ENCODE measurements around the gene CTNNBIP1.

The CTNNBIP1 gene

DNA sequence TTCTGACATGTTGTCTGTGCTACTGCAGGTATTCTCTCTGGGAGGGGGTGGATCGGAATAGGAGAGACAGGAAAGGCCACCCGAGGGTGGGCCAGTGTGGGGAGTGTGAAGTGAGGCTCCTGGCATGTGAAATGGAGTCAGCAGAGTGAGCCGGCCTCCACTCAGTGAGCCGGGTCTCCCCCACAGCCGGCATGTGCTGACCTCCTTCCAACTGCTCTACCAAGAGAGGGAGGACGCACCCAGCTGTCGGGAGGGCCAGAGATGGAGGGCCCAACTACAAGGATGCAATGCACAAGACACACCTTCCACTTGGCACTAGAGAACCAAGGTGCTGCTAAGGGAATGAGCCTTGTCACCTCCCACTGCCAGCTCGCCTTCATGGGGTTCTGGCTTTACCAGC lies 58.1 kb downstream of the CTNNBIP1 start:
- DNase-seq = peak; percentile 55

DNA sequence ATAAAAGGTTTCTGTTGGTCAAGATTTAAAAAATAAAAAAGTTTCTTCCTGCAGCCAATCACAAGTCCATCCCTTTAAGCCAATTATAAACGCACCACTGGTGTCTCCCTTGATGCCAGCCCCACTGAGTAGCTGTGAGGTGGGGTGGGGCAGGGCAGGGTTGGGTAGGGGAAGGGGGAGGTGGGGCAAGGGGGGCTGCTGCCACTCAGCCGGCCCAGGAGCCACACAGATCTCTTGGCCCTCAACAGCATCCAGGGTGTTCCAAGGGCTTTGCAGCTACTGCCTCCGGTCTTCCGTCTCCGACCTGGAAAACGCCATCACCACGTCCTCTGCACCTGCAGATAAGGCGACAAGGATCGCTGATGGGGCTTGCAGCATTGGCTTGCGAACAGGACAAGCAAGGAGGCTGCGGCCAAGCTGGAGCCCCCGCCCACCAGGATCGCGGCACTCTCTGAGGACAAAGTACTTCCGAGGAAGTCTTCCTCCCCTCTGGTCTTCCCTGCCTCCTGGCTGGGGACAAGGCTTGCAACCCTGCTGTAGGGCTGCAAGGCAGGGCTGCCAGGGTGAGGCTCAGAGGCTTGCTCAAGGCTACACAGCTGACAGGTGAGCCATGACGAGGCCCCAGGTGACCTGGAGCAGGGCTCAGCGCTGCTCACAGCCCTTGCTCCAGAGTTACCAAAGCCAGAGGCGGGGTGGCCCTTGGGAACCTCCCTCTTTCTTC lies 59.5 kb downstream of the CTNNBIP1 start:
- DNase-seq = no peak

DNA sequence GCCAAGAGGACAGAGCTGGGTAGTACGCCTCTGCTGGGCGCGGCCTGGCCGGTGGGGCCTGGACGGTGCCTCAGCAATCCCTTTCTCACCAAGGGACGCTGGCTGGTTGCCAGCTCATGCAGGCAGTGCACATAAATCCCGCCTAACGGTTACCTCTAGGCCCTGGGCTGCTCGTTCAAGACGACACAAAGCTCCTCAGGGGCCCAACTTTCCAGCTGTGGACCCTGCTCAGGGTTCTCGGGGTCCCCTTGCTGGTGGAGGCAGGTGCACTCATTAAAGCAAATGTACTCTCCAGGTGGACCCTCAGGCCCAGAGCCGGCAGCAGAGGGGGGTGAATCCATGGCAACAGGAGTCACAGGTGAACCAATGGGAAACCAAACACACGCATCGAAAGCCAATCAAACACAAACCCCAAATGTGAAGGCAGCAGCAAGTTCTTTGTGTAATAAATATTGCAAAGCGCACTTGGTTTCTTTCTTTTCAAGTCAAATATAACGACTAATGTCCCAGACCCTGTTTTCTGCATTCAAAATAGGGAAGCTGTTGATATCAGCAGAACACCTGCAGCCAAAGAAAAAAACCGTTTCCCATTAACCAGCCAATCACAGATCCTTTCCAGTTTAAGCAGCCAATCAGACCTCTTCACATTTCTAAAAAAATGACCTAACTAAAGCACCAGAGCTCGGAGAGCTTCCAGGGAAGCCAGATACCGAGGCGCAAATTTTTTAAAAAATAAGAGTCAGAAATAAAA lies 60.2 kb downstream of the CTNNBIP1 start:
- peak; percentile 94 for DNase-seq

DNA sequence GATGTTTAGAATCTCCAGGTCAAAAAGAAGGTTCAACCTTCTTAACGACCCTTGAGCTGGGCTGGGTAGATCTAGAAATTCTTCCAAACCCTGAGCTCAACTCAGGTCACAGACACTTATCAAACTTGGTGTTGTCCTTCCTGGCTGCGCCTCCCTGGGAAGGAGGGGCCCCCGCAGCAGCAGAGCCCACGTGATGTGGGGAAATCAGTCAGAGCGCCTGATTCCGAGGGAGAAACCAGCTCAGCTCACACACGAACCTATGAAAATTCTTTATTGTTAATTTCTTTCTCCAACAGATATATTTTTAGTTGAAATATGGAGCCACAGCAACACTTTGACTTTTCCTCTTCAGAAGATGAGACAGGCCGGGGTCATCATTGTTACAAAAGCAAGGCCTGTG lies 62.0 kb downstream of the CTNNBIP1 start:
- no peak for DNase-seq

DNA sequence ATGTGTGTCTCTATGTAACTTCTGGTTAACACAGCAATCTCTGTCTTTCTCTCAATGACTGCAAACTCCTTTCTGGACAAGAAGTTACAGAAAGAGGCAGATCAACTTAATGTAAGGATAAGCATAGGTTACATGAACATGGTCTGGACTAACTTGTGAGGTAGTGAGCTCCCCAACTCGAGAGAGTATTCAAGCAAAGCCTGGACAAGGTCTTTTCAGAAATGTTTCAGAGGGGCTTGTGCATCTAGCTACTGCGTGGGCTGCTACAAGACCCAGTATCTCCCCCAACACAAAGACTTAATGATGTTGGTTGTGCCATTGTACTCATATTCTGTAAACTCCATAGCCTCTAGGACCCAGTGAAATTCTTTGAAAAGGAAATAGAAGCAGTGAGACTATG lies 62.8 kb downstream of the CTNNBIP1 start:
- no peak for DNase-seq

DNA sequence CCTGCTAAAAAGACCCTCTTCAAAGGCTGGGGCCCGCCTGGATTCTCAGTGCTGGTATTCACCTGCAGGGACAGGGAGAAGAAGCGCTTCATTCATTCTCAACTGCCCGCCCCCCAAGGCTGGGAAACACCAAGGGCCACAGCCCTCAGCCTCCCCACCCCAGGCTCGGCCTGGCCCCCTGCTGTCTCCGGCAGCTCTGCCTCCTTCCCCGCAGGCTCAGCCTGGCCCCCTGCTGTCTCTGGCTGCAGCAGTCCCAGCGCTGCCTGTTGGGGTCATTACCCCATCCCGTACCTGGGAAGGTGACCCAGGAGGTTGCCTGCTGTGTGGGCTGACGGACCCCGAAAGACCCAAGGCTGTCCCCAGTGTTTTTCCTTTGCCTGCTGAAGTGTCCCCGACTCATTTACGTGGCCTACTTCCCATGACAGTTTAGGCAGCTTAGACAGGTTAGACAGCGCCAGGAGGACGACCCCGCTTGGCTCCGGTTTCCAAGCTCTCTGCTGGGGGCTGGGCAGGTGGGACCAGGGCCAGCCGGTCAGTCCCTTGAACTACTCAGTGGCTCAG lies 63.4 kb downstream of the CTNNBIP1 start:
- no peak for DNase-seq

DNA sequence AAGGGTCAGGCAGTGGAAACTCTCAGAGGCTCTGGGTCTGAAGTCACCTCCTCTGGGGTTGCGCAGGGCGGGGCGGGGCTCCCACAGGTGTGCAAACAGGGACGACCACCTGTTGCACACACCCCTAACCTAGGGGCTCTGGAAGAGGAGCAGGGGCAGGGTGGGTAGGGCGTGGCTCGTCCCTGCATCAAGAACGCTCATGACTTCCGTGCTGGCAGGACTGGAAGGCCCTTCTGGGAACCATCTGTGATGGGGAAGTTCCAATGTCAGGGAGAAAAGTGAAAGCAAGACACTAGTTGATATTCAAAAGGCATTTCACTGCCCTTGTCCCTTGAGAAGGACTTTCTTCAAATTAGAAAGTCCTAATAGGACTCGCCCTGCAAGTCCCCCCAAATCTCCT lies 64.2 kb downstream of the CTNNBIP1 start:
- DNase-seq = no peak

DNA sequence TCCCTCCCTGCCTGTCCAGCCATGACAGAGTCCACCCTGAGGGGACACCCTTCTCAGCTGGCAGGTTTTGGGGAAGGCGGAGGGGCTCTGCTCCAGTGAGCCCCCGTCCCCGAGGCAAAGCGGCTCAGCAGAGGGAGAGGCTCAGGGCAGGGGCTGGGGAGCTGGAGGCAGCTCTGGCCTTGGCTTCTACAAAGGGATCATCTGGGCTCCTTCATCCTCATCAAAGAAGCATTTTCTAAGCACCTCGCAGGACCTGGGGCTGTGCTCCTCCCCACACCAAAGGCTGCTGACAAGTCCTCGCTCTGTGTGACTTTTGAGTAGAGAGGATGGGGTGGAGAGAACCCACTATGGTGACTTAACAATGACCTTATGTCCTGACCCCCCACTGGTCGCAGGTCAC lies 65.3 kb downstream of the CTNNBIP1 start:
- no peak for DNase-seq

DNA sequence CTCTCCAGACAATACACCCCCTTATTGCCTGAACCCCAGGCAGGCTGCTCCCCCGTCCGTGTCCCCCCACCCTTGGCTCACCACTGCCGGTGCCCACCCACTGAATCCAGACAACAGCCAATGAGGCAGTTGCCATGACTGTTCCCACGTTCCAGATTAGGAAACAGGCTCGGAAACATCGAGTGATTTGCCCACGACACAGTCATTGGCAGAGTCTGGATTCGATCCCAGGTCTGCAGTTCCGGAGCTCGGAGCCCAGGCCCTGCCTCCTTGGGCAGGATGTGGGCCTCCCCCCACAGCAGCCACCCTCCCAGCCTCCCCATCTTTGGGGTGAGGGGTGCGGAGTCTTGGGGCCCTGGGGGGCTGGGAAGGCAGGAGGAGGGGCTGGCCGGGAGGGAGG lies 66.0 kb downstream of the CTNNBIP1 start:
- no peak for DNase-seq

DNA sequence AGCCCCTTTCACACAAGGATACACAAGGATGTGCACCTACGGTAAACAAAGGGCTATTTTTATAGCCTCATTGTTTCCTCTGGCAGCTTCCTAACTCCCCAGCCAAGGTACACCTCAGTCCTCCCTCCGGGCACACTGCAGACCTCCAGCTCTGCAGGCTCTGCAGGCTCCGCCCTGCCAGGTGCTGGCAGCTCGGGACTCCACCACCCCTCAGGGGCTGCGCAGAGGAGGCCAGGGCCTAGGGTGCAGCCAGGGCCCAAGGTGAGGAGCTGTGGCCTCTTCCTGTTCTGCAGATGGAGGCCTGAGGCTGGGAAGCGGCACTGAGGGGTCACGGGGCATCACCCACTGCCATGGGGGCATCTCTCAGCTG lies 66.5 kb downstream of the CTNNBIP1 start:
- DNase-seq = peak; percentile 63

DNA sequence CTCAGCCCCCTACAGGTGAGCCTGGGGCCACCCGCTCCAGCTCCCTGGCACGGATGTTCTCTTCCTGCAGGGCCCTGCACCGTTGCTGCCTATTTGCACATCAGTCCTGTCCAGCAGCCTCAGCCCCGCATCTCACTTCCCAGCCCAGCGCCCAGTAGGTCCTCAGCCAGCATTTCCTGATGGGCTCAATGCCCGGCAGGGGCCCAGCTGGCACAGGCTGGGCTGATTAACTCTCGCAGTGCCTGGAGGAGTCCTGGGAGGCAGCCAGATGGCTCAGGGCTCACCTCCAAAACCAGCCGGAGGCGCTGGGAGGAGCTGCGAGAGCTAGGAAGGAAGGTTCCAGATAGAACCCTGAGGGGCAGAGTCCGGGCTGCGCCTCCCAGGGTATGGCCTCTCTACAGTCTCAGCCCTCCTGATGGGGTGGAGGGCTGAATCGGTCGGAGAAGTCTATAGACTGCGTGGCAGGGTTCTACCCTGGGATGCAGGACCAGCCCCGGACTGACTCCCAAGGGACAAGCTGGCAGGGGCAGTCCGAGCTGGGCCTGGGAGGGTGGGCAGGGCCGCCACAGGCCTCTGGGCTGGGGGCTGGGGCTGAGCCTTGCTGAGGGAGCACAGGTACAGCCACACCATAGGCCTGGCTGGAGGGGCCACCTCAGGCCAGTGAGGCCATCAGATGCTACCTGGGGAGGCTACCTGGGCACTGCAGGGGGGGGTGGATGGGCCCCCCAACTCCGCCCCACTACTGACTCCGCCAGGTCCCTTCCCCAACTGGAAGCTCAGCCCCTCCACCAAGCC lies 67.1 kb downstream of the CTNNBIP1 start:
- DNase-seq = peak; percentile 68

DNA sequence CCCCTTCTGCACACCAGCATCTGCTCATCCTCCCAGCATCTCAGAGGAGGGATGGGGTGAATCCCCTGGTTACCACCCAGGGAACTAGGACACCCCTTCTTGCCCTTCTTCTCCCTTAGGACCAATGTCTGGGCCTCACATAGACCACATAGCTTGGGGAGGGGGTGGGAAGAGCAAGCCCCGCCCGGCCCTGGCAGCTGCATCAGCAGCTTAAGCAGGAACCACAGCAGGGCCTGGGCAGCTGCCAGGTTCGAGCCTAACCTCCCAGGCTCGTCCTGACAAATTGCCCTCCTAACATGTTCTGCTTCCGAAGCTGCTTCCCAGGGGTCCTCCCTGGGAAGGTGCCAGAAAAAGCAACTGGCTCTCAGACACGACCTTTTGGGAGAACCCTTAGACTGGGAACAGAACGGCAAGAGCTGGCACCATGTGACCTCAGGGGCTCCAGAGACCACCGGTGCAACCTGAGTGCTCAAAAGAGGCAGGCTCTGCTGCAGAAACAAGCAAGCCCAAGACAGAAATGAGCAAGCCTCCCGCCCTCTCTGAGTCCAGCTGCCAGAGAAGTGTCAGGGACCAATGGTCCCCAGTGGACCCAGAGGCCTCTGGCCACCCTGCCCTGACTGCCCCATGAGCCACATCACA lies 67.9 kb downstream of the CTNNBIP1 start:
- peak; percentile 93 for DNase-seq

DNA sequence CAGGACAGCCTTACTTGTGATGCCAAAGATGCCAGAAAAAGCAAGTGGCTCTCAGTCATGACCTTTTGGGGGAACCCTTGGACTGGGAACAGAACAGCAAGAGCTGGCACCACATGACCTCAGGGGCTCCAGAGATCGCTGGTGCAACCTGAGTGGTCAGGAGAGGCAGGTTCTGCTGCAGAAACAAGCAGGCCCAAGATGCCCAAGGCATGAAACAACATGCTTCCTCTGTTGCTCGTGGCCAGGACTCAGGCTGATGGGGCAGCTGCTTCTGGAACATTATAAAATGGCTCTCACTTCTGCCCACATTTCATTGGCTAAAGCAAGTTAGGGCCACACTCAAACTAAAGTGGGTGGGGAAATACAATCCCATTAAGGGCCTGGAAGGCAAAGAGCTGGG lies 68.6 kb downstream of the CTNNBIP1 start:
- no peak for DNase-seq

DNA sequence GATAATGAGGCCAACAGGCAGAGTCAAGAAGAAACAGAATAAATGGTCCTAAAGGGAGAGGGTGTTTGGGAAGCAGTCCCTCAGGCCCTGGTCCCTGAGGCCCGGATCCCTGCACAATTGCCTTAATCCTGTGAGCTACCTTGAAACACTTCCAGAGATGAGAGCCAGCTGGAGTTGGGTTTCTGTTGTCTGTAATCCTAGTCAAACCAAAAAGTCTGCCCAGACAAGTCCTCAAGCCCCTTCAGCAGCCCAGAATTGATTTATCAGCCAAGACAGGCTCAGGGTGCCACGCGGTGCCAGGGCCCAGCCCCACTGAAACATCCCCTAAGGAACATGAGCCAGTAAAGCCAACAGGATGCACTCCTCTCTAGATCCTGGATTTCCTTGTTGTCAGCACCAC lies 69.9 kb downstream of the CTNNBIP1 start:
- DNase-seq = peak; percentile 98

DNA sequence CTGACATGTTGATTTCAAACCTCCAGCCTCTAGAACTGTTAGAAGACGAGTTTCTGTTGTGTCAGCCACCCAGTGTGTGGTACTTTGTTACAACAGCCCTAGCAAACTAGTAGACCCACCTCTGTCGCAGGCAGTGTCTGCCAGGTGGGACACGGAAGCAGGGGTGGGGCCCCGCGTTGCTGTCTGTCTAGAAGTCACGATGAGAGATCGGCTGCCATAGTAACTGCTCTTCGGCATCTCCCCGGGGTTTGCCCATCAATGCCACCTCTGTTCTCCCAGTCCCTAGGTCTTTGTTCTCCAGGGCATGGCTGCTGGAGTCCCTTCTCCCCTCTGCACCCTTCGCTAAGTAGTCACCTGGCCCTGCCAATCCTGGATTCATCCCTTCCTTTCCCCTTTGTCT lies 71.1 kb downstream of the CTNNBIP1 start:
- no peak for DNase-seq

DNA sequence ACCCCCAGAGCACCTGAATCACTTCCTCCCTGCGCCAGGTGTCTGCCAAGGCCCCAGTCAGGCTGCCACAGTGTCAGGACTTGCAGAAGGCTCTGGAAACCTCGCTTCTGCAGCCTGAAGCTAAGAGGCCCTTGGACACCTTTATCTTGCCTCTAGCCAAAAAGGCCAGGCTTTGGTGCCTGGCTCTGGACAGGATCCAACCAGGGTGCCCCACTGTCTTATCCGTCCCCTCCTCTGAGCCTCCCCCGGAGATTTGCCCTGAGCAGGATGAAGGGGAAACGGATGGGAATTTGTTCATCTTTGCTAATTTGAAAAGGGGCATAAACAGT lies 73.5 kb downstream of the CTNNBIP1 start:
- no peak for DNase-seq

DNA sequence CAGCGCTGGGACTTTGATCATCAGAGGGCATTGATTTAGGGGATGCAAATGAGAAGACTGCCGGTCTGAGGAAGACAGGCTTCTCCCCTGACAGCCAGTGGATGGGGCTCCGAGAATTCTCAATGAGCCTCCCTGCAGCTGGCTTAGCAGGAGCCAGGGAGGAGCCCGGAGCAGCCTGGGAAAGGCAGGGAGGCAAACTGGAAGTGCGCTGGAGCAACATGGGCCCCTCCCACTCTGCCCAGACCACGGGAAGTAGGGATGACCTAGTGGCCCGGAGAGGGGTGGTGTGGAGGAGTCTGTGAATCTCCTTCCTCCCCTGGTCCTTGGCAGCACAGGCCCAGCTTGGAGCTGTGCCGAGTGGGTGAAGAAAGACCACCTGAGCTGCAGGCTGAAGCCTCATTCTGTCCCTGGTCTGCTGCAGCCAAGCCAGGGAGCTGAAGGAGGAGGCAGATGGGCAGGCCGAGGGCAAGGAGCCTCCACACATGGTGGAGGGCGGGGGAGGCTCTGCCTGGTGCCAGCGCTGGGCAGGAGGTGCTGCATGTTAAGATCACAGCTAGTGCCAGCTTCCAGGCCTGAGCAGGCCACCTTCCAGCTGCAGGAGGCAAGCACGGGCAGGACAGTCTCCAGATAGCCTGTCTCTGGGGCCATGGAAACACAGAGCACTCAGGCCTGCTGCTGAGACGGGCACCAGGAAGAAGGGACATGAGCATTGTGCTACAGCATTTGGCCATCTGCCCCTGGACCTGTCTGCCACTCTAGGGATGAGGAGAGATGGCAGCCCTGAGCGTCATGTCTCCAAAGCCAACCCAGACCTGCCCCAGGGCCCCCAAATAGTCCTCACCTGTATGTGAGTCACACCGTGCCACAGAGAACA lies 74.1 kb downstream of the CTNNBIP1 start:
- peak; percentile 65 for DNase-seq

DNA sequence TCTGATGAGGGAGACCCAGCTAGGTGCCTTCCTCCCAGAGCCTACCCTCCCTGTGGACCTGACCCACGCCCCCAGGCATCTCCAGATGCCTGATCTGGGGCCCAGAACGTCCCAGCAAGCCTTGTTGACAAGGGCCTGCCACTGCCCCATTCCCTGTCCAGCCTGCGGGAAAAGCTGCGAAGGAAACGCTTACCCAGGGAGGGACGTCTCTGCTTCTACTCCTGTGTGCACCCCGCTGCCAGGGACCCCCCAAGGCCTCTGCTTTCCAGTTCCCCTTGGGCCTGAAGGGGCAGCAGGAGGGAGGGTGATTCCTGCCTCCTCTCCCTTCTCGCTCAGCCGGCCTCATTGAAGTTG lies 74.7 kb downstream of the CTNNBIP1 start:
- no peak for DNase-seq

DNA sequence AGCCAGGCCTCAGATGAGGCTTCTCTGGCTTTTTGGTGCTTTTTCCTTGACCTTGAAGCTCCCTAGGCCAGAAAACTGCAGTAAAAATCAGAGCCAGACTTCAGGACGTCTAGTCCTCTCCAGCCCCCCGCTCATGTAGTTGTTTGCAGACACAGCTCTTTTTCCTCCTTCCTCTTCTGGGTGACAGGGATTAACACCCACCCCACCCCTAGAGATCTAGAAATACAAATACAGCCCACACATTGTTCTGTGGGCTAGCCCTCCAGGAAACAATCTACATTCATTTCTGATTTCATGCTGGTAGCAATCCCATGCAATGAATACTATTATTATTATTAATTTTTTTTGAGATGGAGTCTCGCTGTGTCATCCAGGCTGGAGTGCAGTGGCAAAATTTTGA lies 76.4 kb downstream of the CTNNBIP1 start:
- DNase-seq = no peak

DNA sequence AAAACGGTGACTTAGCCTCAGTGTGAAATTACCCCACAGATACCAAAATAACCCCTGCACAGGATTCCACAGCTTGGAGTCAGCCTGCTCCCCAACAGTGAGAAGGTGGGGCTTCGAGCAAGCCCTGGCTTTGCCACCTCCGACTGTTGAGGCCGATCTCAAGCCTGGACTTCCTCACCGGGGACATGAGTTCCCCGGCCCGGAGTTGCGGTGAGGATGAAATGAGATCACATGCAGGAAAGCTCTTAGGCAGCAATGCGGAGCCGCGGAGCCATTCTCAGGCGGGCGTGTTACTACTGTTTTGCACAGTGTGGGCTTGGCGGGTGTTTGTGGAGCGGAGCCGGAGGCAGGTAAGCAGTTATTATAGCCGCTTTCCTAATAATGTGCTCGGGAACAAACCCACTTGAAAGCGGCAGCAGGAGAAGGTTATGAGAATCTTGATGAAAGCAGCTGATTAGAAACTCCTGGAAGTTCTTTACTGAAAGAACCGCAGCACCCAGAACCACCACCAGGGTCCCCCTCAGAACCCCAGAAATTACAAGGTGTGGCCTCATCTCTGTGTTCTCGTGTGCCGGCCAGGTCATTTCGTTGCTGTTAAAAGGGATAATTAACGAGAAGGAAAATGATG lies 82.4 kb downstream of the CTNNBIP1 start:
- peak; percentile 19 for DNase-seq

DNA sequence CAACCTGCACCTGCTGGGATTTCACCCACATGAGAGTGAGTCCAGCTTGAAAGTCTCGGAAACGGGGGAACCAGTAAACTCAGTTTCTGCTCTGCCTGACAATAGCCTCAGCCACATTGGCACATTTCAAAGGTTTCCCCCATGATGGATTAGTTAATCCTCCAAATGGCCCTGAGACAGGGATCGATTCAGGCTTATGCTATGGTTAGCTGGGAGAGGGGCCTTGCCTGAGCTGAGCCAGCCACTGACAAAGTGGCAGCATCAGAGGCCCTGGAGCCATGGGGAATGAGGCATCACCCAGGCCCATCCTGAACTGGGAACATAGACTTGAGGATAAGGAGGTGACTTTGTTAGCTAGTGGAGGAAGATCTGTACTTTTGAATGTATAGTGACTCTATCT lies 83.5 kb downstream of the CTNNBIP1 start:
- no peak for DNase-seq

DNA sequence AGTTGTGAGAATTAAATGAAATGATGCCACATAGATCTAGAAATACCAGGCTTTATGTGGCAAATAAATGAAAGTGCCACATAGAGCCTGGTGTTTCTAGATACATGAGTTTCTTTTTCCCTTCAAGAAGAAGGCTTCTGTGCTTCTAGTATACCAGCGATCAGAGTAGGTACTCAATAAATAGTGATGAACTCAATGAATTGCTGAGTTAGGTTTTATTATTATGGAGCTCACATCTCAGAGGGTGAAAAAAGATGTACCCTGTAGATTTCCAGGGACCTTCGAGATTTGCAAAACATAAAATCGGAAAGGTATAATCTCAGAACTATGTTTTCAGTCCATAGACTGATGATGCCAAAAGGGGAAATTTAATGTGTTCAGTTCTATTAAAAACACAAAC lies 84.0 kb downstream of the CTNNBIP1 start:
- no peak for DNase-seq

Measured in NCI-H2171 treated with DMSO at 0.1 percent for 48 hours (cell line).